WERI-Rb-1 (cell line): ENCODE results near the gene HMGN4.

Experiments used
- DNase-seq: peaks from one replicate; pipeline ENCODE4 v3.0.0-alpha.2; 2020
- H3K27ac ChIP-seq: fragments of 250-450 bp; sonication (Bioruptor Pico); 2 replicates; pipeline ENCODE4 v1.5.1; 2020; ENCODE audit warnings: mild to moderate bottlenecking, moderate library complexity
- H3K27me3 ChIP-seq: fragments of 250-450 bp; sonication (Bioruptor Pico); 2 replicates; pipeline ENCODE4 v1.5.1; 2021; ENCODE audit warnings: mild to moderate bottlenecking, low read depth, moderate library complexity; ENCODE audit not compliant: insufficient read depth, severe bottlenecking
- H3K36me3 ChIP-seq: fragments of 250-450 bp; sonication (Bioruptor Pico); 2 replicates; pipeline ENCODE4 v1.5.1; 2020; ENCODE audit warnings: mild to moderate bottlenecking, moderate library complexity
- H3K4me3 ChIP-seq: 2 replicates; pipeline ENCODE4 v1.5.1; 2011; ENCODE audit warnings: low read depth, mild to moderate bottlenecking, control low read depth, low read length
- H3K9me3 ChIP-seq: fragments of 250-450 bp; sonication (Bioruptor Pico); 2 replicates; pipeline ENCODE4 v1.5.1; 2021; ENCODE audit warnings: mild to moderate bottlenecking, moderate library complexity; ENCODE audit not compliant: severe bottlenecking
- TF ChIP-seq, protein P1 (sequence below): IDR thresholded peaks from 2 replicates; pipeline ENCODE4 v1.5.1; 2011; ENCODE audit warnings: low read depth, mild to moderate bottlenecking, control low read depth, inconsistent platforms, low read length

The HMGN4 gene

DNA sequence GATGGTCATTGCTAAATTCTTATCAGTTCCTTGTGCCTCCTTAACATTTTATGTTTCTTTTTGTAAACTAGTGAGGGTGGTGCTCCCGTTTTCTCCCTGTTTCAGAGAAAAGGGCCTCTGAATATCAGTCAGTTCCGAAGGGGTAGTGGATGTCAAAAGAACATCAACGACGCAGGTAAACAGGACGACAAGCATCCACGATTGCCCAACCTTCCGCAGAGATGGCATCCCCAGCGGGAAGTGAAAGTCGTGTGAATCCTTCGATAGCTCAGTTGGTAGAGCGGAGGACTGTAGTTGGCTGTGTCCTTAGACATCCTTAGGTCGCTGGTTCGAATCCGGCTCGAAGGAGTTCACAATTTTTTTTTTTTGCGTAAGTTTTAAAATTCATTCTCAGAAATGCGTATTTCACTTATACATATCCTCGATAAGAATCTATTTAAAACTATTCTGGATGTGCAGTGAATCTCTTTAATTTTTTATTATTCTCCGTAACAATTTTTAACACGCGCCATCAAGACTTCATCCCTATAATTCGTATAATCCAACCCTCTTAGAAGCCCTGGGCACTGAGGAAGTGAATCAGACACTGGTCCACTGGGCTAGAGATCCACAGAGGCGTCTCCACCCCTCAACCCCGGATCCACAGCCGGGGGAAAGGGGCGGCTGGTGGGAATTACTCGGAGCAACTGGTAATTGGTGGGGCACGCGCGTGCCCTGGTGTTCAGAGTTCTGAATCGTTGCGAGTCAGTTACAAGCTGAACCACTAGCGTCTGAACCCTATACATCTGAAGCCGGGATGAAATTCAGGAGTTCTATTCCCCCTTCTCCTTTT, 30.7 kb downstream of the HMGN4 start:
- peak; percentile 97 for DNase-seq
- peak overlapping the region; percentile 97 for H3K4me3 ChIP-seq
- no peaks in the 10 kb centered on the region for H3K9me3 ChIP-seq
- TF ChIP-seq, protein P1, sequence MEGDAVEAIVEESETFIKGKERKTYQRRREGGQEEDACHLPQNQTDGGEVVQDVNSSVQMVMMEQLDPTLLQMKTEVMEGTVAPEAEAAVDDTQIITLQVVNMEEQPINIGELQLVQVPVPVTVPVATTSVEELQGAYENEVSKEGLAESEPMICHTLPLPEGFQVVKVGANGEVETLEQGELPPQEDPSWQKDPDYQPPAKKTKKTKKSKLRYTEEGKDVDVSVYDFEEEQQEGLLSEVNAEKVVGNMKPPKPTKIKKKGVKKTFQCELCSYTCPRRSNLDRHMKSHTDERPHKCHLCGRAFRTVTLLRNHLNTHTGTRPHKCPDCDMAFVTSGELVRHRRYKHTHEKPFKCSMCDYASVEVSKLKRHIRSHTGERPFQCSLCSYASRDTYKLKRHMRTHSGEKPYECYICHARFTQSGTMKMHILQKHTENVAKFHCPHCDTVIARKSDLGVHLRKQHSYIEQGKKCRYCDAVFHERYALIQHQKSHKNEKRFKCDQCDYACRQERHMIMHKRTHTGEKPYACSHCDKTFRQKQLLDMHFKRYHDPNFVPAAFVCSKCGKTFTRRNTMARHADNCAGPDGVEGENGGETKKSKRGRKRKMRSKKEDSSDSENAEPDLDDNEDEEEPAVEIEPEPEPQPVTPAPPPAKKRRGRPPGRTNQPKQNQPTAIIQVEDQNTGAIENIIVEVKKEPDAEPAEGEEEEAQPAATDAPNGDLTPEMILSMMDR: peak; percentile 71
- peaks cover 4% of the 10 kb centered on the region; the same call in 1 of the 2 replicates for H3K36me3 ChIP-seq
- H3K27me3 ChIP-seq: no peaks in the 10 kb centered on the region
- H3K27ac ChIP-seq: peak overlapping the region; percentile 25; the same call in 1 of the 2 replicates

DNA sequence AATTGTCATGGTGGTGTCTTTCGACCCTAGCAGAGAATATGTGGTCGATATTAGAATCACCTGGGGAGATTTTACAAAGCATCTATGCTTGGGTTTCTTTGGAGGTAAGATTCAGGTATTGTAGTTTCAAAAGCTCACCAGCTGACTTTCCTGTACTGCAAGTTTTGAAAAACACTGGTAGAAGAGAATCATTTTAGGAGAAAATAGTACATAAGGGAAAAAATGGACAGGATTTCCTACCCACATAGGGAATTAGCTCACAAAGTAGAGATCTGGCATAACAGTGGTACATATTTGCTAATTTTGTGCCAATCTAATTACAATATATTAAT, 31.2 kb downstream of the HMGN4 start:
- Histone ChIP-seq H3K4me3 (peak overlapping the region; percentile 97), H3K36me3 (peaks cover 4% of the 10 kb centered on the region; the same call in 1 of the 2 replicates), H3K27ac (no peak overlapping the region), H3K27me3 (no peaks in the 10 kb centered on the region), H3K9me3 (no peaks in the 10 kb centered on the region)
- TF ChIP-seq, protein P1: no peak
- DNase-seq: no peak

DNA sequence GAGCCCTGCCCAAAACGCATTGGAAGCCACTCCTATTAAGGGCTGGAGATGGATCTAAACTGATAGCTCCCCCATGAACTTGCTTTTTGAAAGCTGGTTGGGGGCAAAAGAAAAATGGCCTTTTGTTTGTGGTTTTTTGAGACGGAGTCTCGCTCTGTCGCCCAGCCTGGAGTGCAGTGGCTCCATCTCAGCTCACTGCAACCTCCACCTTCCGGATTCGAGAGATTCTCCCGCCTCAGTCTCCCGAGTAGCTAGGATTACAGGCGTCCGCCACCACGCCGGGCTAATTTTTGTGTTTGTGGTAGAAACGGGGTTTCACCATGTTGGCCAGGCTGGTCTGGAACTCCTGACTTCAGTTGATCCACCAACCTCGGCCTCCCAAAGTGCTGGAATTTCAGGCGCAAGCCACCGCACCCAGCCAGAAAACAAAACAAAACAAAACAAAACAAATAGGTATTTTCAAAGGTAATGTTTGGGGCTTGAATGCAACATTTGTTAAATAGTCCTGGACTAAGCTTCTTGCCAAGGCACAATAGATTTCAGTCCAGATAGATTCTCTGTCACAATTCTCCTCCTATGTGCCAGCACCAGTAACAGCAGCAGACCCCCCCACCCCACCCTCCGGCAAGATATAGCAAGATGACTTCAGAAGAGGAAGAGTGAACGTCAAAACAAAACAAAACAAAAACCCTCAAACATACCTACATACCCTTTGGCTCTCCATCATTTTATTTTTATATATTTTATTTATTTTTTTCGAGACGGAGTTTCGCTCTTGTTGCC, 32.1 kb downstream of the HMGN4 start:
- TF ChIP-seq, protein P1: no peak
- Histone ChIP-seq H3K27ac (no peak overlapping the region), H3K4me3 (no peak overlapping the region), H3K27me3 (no peaks in the 10 kb centered on the region), H3K9me3 (no peaks in the 10 kb centered on the region), H3K36me3 (peaks cover 4% of the 10 kb centered on the region; the same call in 1 of the 2 replicates)
- DNase-seq: no peak

DNA sequence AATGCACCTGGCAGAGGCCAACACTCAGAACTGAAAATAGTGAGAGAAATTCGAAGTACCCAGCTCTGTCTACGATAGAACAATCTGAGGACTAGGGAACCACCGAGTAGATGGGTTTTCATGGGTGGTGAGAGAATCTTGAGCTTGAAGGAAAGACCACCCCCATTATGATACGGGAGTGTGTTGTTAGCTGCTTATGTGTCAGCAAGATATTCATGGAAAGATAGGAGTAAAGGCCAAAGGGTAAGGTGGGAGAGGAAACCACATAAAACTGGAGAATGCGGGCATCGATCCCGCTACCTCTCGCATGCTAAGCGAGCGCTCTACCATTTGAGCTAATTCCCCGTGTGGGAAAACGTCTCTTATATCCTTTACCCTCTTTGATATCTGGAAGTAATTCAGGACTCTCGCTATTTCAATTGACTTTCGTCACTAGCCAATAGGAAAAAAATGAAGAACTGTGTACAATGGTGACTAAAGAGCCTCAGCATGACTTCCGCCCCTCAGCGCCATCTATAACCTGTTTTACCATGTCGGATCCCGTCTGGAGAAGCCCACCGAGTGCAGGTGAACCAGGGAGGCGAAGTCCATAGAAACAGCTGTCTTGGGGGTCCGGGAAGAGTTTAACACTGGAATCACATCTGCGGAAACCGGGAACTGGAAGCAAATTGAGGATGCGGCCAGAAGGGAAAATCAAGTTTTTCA, 33.6 kb downstream of the HMGN4 start:
- H3K27me3 ChIP-seq: no peaks in the 10 kb centered on the region
- peak; percentile 77 for DNase-seq
- TF ChIP-seq, protein P1: no peak
- H3K4me3 ChIP-seq: peak overlapping the region; percentile 78
- no peaks in the 10 kb centered on the region for H3K9me3 ChIP-seq
- H3K36me3 ChIP-seq: peaks cover 4% of the 10 kb centered on the region; the same call in 1 of the 2 replicates
- H3K27ac ChIP-seq: peak overlapping the region; percentile 25

DNA sequence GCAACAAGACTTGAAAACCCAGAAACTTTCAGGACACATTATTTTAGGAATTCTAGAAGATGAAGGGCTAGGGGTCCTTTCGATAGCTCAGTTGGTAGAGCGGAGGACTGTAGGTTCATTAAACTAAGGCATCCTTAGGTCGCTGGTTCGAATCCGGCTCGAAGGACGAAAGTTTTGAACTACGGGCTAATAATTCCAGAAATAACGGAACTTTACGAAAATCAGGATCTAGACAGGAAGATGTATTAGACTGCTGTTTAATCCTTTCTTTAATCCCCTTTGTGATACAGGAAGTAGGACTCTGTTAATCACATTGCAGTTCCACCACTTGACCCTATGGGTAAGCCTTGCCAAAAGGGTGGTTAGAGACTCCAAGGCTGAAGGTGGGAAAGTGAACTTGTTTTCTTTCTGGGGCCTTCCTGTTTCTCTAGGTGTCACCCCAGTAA, 37.4 kb downstream of the HMGN4 start:
- Histone ChIP-seq H3K36me3 (peaks cover 4% of the 10 kb centered on the region; the same call in 1 of the 2 replicates), H3K27ac (no peak overlapping the region), H3K27me3 (no peaks in the 10 kb centered on the region), H3K9me3 (peaks cover 12% of the 10 kb centered on the region), H3K4me3 (no peak overlapping the region)
- TF ChIP-seq, protein P1: no peak
- DNase-seq: no peak
